ENCODE measurements around the gene OR2A25. TPM values are rescaled to one million over a fixed set of nuclear protein-coding genes. Genes with fewer than 3 reads are reported as not detected.

OR2A25 gene
- total and polyA plus RNA-seq, 4 donors, result not detected

- H3K4me3 ChIP-seq (ENCODE audit: low read depth in 1 of 3, low read length in 3 of 3), result no peak within 1 kb of the TSS
- WGBS, result 54% methylated on average over 1 of the region's 1 CpG
Measured at GRCh38 chr7:144048648-144049047, 21.0 kb upstream of the OR2A25 start, which contains the start of gene OR2A5. OR2A5 (plus strand) TSS chr7:144048948; CDS start chr7:144050402, 1,454 bp downstream.

DNA sequence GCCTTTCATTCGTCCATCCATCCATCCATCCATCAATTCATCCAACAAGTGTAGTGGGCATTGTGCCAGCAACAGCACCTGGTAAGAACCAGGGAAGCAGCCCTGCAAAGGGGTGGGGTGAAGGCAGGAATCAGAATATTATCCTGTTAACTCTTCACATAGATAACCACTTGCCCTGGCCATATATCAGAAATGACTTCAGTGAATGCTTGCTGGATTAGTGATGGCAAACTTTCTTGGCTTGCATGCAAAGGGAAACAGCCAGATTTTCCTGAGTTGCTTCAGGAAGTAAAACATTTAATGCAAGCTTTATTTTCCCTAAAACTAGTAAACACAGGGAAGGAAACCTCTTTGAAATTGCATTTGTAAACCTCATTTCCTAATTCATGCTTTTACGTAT, 20.1 kb upstream of the OR2A25 start:
- Histone ChIP-seq H3K9me3 (ENCODE audit: control insufficient read depth in 4 of 4, low read length in 3 of 4) (no peaks in the 10 kb centered on the region), H3K27me3 (ENCODE audit: control insufficient read depth in 4 of 4, insufficient read depth in 4 of 4, low read length in 3 of 4) (no peaks in the 10 kb centered on the region), H3K9ac (ENCODE audit: low read depth in 1 of 2, low read length in 2 of 2) (no peak overlapping the region), H3K36me3 (ENCODE audit: control insufficient read depth in 4 of 4, insufficient read depth in 3 of 4, low read depth in 1 of 4, low read length in 3 of 4) (no peaks in the 10 kb centered on the region), H3K27ac (ENCODE audit: low read depth in 1 of 2, low read length in 2 of 2) (no peak overlapping the region), H3K4me3 (ENCODE audit: low read depth in 1 of 3, low read length in 3 of 3) (no peak overlapping the region), H3K4me1 (ENCODE audit: control insufficient read depth in 4 of 4, insufficient read depth in 4 of 4, low read length in 3 of 4) (no peaks in the 10 kb centered on the region)
- DNase-seq (ENCODE audit: low spot score), result no peak
- TF ChIP-seq RAD21 (IDR thresholded peaks at IDR 0.05) (no peak), SP1 (IDR thresholded peaks at IDR 0.05) (no peak)
- TF ChIP-seq, protein P1, sequence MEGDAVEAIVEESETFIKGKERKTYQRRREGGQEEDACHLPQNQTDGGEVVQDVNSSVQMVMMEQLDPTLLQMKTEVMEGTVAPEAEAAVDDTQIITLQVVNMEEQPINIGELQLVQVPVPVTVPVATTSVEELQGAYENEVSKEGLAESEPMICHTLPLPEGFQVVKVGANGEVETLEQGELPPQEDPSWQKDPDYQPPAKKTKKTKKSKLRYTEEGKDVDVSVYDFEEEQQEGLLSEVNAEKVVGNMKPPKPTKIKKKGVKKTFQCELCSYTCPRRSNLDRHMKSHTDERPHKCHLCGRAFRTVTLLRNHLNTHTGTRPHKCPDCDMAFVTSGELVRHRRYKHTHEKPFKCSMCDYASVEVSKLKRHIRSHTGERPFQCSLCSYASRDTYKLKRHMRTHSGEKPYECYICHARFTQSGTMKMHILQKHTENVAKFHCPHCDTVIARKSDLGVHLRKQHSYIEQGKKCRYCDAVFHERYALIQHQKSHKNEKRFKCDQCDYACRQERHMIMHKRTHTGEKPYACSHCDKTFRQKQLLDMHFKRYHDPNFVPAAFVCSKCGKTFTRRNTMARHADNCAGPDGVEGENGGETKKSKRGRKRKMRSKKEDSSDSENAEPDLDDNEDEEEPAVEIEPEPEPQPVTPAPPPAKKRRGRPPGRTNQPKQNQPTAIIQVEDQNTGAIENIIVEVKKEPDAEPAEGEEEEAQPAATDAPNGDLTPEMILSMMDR (IDR thresholded peaks at IDR 0.05; ENCODE audit: low read depth, low read length, missing input control), result no peak
- TF ChIP-seq, protein P2, sequence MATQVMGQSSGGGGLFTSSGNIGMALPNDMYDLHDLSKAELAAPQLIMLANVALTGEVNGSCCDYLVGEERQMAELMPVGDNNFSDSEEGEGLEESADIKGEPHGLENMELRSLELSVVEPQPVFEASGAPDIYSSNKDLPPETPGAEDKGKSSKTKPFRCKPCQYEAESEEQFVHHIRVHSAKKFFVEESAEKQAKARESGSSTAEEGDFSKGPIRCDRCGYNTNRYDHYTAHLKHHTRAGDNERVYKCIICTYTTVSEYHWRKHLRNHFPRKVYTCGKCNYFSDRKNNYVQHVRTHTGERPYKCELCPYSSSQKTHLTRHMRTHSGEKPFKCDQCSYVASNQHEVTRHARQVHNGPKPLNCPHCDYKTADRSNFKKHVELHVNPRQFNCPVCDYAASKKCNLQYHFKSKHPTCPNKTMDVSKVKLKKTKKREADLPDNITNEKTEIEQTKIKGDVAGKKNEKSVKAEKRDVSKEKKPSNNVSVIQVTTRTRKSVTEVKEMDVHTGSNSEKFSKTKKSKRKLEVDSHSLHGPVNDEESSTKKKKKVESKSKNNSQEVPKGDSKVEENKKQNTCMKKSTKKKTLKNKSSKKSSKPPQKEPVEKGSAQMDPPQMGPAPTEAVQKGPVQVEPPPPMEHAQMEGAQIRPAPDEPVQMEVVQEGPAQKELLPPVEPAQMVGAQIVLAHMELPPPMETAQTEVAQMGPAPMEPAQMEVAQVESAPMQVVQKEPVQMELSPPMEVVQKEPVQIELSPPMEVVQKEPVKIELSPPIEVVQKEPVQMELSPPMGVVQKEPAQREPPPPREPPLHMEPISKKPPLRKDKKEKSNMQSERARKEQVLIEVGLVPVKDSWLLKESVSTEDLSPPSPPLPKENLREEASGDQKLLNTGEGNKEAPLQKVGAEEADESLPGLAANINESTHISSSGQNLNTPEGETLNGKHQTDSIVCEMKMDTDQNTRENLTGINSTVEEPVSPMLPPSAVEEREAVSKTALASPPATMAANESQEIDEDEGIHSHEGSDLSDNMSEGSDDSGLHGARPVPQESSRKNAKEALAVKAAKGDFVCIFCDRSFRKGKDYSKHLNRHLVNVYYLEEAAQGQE (IDR thresholded peaks at IDR 0.05), result no peak
- 85% methylated on average over 2 of the region's 2 CpGs for WGBS

More at GRCh38 chr7:144048648-144049047, 21.0 kb upstream of the OR2A25 start, which contains the start of gene OR2A5:
- H3K9ac ChIP-seq (ENCODE audit: low read depth in 1 of 2, low read length in 2 of 2), result no peak within 1 kb of the TSS
- H3K36me3 ChIP-seq (ENCODE audit: control insufficient read depth in 4 of 4, insufficient read depth in 3 of 4, low read depth in 1 of 4, low read length in 3 of 4), result no peaks in the 10 kb centered on the region
- H3K9me3 ChIP-seq (ENCODE audit: control insufficient read depth in 4 of 4, low read length in 3 of 4), result no peaks in the 10 kb centered on the region
- H3K4me1 ChIP-seq (ENCODE audit: control insufficient read depth in 4 of 4, insufficient read depth in 4 of 4, low read length in 3 of 4), result no peaks in the 10 kb centered on the region
- H3K27ac ChIP-seq (ENCODE audit: low read depth in 1 of 2, low read length in 2 of 2), result no peak within 1 kb of the TSS
- TF ChIP-seq JUND (IDR thresholded peaks at IDR 0.05) (no peak), EGR1 (IDR thresholded peaks at IDR 0.05; ENCODE audit: low read depth in 2 of 2) (no peak), TAF1 (conservative IDR thresholded peaks at IDR 0.05) (no peak)
- DNase-seq (ENCODE audit: low spot score), result no peak
- no peaks in the 10 kb centered on the region for H3K27me3 ChIP-seq (ENCODE audit: control insufficient read depth in 4 of 4, insufficient read depth in 4 of 4, low read length in 3 of 4)

GRCh38 chr7:144050093-144050492, 19.5 kb upstream of the OR2A25 start:
- 82% methylated on average over 3 of the region's 3 CpGs for WGBS
- Histone ChIP-seq H3K36me3 (ENCODE audit: control insufficient read depth in 4 of 4, insufficient read depth in 3 of 4, low read depth in 1 of 4, low read length in 3 of 4) (no peaks in the 10 kb centered on the region), H3K4me3 (ENCODE audit: low read depth in 1 of 3, low read length in 3 of 3) (no peak overlapping the region), H3K9ac (ENCODE audit: low read depth in 1 of 2, low read length in 2 of 2) (no peak overlapping the region), H3K27ac (ENCODE audit: low read depth in 1 of 2, low read length in 2 of 2) (no peak overlapping the region), H3K27me3 (ENCODE audit: control insufficient read depth in 4 of 4, insufficient read depth in 4 of 4, low read length in 3 of 4) (no peaks in the 10 kb centered on the region), H3K4me1 (ENCODE audit: control insufficient read depth in 4 of 4, insufficient read depth in 4 of 4, low read length in 3 of 4) (no peaks in the 10 kb centered on the region), H3K9me3 (ENCODE audit: control insufficient read depth in 4 of 4, low read length in 3 of 4) (no peaks in the 10 kb centered on the region)
- no peak for DNase-seq (ENCODE audit: low spot score)
- TF ChIP-seq, protein P2 (IDR thresholded peaks at IDR 0.05), result no peak
- TF ChIP-seq SP1 (IDR thresholded peaks at IDR 0.05) (no peak), RXRA (IDR thresholded peaks at IDR 0.05) (no peak), NR2F2 (IDR thresholded peaks at IDR 0.05) (no peak), FOXA2 (IDR thresholded peaks at IDR 0.05) (no peak), HNF4G (IDR thresholded peaks at IDR 0.05) (no peak), ATF3 (IDR thresholded peaks at IDR 0.05) (no peak), JUND (IDR thresholded peaks at IDR 0.05) (no peak), RAD21 (IDR thresholded peaks at IDR 0.05) (no peak), EGR1 (IDR thresholded peaks at IDR 0.05; ENCODE audit: low read depth in 2 of 2) (no peak), GABPA (IDR thresholded peaks at IDR 0.05 in 1 of 2, conservative IDR thresholded peaks at IDR 0.05 in 1 of 2) (no peak), HNF4A (conservative IDR thresholded peaks at IDR 0.05) (no peak), TAF1 (conservative IDR thresholded peaks at IDR 0.05) (no peak), YY1 (IDR thresholded peaks at IDR 0.05) (no peak)
- TF ChIP-seq, protein P3, sequence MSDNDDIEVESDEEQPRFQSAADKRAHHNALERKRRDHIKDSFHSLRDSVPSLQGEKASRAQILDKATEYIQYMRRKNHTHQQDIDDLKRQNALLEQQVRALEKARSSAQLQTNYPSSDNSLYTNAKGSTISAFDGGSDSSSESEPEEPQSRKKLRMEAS (IDR thresholded peaks at IDR 0.05), result no peak
- TF ChIP-seq, protein P4, sequence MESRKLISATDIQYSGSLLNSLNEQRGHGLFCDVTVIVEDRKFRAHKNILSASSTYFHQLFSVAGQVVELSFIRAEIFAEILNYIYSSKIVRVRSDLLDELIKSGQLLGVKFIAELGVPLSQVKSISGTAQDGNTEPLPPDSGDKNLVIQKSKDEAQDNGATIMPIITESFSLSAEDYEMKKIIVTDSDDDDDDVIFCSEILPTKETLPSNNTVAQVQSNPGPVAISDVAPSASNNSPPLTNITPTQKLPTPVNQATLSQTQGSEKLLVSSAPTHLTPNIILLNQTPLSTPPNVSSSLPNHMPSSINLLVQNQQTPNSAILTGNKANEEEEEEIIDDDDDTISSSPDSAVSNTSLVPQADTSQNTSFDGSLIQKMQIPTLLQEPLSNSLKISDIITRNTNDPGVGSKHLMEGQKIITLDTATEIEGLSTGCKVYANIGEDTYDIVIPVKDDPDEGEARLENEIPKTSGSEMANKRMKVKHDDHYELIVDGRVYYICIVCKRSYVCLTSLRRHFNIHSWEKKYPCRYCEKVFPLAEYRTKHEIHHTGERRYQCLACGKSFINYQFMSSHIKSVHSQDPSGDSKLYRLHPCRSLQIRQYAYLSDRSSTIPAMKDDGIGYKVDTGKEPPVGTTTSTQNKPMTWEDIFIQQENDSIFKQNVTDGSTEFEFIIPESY (IDR thresholded peaks at IDR 0.05), result no peak
